ENCODE results near the gene PIGP. TPM values are rescaled to one million over a fixed set of nuclear protein-coding genes. Genes with fewer than 3 reads are reported as not detected.

The PIGP gene
- total and polyA plus RNA-seq, 2 of the 13 experiments (the other 11 are each of a cell fraction or from before 2014, with no cell fraction given), result 14.8 to 33.4 TPM

DNA sequence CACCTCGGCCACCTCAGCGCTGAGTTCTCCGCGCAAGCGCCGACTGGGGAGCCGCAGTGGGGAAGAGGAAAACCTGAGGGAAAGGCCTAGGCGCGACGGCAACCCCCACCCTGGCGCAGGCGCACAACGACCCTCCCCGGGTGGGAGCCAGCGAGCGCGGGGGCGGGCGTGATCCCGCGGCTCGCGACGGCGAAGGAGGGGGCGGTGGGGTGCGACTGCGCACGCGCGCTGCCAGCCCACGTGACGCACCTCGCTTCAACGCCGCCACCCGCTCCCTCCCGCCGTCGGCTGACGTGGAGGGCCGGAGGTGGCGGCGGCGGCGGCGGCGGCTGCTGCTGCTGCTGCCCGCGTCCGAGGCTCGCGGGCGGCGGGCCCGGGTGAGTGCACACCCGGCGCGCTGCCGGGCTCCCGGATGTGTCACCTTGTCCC lies at the start of gene PIGP, which contains the start of gene TTC3 (continued):
- TF ChIP-seq, protein P1, sequence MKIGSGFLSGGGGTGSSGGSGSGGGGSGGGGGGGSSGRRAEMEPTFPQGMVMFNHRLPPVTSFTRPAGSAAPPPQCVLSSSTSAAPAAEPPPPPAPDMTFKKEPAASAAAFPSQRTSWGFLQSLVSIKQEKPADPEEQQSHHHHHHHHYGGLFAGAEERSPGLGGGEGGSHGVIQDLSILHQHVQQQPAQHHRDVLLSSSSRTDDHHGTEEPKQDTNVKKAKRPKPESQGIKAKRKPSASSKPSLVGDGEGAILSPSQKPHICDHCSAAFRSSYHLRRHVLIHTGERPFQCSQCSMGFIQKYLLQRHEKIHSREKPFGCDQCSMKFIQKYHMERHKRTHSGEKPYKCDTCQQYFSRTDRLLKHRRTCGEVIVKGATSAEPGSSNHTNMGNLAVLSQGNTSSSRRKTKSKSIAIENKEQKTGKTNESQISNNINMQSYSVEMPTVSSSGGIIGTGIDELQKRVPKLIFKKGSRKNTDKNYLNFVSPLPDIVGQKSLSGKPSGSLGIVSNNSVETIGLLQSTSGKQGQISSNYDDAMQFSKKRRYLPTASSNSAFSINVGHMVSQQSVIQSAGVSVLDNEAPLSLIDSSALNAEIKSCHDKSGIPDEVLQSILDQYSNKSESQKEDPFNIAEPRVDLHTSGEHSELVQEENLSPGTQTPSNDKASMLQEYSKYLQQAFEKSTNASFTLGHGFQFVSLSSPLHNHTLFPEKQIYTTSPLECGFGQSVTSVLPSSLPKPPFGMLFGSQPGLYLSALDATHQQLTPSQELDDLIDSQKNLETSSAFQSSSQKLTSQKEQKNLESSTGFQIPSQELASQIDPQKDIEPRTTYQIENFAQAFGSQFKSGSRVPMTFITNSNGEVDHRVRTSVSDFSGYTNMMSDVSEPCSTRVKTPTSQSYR (CRISPR knock-in tag; IDR thresholded peaks at IDR 0.05; ENCODE audit: borderline replicate concordance), result peak; percentile 90
- TF ChIP-seq RFXAP (CRISPR knock-in tag; IDR thresholded peaks at IDR 0.05; ENCODE audit: borderline replicate concordance), result peak; percentile 68
- TF ChIP-seq ZSCAN30 (CRISPR knock-in tag; IDR thresholded peaks at IDR 0.05), result peak; percentile 74; the same call in 1 of the 2 replicates
- 0 out of 2 replicates have a peak, but pooled peaks have one; percentile 7 for TF ChIP-seq KMT2A (CRISPR knock-in tag; IDR thresholded peaks at IDR 0.05)
- no peak for TF ChIP-seq ZFP36 (IDR thresholded peaks at IDR 0.05; ENCODE audit: borderline replicate concordance, low read depth, low read length, partially characterized antibody)
- TF ChIP-seq, protein P2, sequence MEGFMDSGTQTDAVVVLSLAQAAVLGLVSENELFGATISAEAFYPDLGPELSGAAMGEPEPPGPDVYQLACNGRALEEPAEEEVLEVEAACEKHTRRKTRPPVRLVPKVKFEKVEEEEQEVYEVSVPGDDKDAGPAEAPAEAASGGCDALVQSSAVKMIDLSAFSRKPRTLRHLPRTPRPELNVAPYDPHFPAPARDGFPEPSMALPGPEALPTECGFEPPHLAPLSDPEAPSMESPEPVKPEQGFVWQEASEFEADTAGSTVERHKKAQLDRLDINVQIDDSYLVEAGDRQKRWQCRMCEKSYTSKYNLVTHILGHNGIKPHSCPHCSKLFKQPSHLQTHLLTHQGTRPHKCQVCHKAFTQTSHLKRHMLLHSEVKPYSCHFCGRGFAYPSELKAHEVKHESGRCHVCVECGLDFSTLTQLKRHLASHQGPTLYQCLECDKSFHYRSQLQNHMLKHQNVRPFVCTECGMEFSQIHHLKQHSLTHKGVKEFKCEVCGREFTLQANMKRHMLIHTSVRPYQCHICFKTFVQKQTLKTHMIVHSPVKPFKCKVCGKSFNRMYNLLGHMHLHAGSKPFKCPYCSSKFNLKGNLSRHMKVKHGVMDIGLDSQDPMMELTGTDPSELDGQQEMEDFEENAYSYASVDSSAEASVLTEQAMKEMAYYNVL (CRISPR knock-in tag; IDR thresholded peaks at IDR 0.05; ENCODE audit: borderline replicate concordance), result peak; percentile 3
- TF ChIP-seq, protein P3, sequence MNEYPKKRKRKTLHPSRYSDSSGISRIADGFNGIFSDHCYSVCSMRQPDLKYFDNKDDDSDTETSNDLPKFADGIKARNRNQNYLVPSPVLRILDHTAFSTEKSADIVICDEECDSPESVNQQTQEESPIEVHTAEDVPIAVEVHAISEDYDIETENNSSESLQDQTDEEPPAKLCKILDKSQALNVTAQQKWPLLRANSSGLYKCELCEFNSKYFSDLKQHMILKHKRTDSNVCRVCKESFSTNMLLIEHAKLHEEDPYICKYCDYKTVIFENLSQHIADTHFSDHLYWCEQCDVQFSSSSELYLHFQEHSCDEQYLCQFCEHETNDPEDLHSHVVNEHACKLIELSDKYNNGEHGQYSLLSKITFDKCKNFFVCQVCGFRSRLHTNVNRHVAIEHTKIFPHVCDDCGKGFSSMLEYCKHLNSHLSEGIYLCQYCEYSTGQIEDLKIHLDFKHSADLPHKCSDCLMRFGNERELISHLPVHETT (CRISPR knock-in tag; conservative IDR thresholded peaks at IDR 0.05), result no peak
- TF ChIP-seq SIN3A (IDR thresholded peaks at IDR 0.05; ENCODE audit: borderline replicate concordance, low read depth, low read length), result peak; percentile 73; the same call in 1 of the 2 replicates
- peak; percentile 28 for TF ChIP-seq SRSF4 (IDR thresholded peaks at IDR 0.05; ENCODE audit: low read depth, low read length, poor library complexity, severe bottlenecking)
- no peak for TF ChIP-seq SAFB2 (CRISPR knock-in tag; IDR thresholded peaks at IDR 0.05; ENCODE audit: borderline replicate concordance, low read depth)
- TF ChIP-seq RBFOX2 (IDR thresholded peaks at IDR 0.05; ENCODE audit: low read depth, low read length), result peak; percentile 90
- TF ChIP-seq, protein P4, sequence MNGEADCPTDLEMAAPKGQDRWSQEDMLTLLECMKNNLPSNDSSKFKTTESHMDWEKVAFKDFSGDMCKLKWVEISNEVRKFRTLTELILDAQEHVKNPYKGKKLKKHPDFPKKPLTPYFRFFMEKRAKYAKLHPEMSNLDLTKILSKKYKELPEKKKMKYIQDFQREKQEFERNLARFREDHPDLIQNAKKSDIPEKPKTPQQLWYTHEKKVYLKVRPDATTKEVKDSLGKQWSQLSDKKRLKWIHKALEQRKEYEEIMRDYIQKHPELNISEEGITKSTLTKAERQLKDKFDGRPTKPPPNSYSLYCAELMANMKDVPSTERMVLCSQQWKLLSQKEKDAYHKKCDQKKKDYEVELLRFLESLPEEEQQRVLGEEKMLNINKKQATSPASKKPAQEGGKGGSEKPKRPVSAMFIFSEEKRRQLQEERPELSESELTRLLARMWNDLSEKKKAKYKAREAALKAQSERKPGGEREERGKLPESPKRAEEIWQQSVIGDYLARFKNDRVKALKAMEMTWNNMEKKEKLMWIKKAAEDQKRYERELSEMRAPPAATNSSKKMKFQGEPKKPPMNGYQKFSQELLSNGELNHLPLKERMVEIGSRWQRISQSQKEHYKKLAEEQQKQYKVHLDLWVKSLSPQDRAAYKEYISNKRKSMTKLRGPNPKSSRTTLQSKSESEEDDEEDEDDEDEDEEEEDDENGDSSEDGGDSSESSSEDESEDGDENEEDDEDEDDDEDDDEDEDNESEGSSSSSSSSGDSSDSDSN (CRISPR knock-in tag; IDR thresholded peaks at IDR 0.05), result peak; percentile 3; the same call in 1 of the 2 replicates
- peak; percentile 66; the same call in 1 of the 2 replicates for TF ChIP-seq ZNF891 (CRISPR knock-in tag; IDR thresholded peaks at IDR 0.05)
- TF ChIP-seq ZNF543 (CRISPR knock-in tag; IDR thresholded peaks at IDR 0.05), result no peak
- TF ChIP-seq MEIS2 (CRISPR knock-in tag; IDR thresholded peaks at IDR 0.05), result peak; percentile 47; the same call in 1 of the 2 replicates
- TF ChIP-seq, protein P5, sequence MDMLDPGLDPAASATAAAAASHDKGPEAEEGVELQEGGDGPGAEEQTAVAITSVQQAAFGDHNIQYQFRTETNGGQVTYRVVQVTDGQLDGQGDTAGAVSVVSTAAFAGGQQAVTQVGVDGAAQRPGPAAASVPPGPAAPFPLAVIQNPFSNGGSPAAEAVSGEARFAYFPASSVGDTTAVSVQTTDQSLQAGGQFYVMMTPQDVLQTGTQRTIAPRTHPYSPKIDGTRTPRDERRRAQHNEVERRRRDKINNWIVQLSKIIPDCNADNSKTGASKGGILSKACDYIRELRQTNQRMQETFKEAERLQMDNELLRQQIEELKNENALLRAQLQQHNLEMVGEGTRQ (IDR thresholded peaks at IDR 0.05; ENCODE audit: low read depth, low read length), result peak; percentile 91
- TF ChIP-seq, protein P5 (CRISPR knock-in tag; IDR thresholded peaks at IDR 0.05; ENCODE audit: borderline replicate concordance), result no peak; the same call in 1 of the 2 replicates
- no peak for TF ChIP-seq LCORL (IDR thresholded peaks at IDR 0.05)
- no peak for TF ChIP-seq LCORL (CRISPR knock-in tag; IDR thresholded peaks at IDR 0.05)
